HG03520 (cell line): ENCODE results near the gene SCNN1B.
"Not testable (repeated sequence)": the region's sequence is repeated elsewhere in the genome, so short reads cannot be mapped to it uniquely, and the experiment has no call there.

Experiments used
- ATAC-seq: cut with Tn5 transposase; IDR thresholded peaks from one replicate; pipeline ENCODE4 v1.9.1; 2021; ENCODE audit warnings: mild to moderate bottlenecking, moderate library complexity; ENCODE audit not compliant: unreplicated experiment

The SCNN1B gene, protein sequence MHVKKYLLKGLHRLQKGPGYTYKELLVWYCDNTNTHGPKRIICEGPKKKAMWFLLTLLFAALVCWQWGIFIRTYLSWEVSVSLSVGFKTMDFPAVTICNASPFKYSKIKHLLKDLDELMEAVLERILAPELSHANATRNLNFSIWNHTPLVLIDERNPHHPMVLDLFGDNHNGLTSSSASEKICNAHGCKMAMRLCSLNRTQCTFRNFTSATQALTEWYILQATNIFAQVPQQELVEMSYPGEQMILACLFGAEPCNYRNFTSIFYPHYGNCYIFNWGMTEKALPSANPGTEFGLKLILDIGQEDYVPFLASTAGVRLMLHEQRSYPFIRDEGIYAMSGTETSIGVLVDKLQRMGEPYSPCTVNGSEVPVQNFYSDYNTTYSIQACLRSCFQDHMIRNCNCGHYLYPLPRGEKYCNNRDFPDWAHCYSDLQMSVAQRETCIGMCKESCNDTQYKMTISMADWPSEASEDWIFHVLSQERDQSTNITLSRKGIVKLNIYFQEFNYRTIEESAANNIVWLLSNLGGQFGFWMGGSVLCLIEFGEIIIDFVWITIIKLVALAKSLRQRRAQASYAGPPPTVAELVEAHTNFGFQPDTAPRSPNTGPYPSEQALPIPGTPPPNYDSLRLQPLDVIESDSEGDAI

GRCh38 chr16:23302045-23302956, at the start of gene SCNN1B:
Gene SCNN1B, plus strand, starts transcription at chr16:23302302. Its CDS starts 46,298 bp downstream, at chr16:23348600.
- no peak for ATAC-seq

- ATAC-seq = no peak
These were observed 49.8 kb upstream of the SCNN1B start for GRCh38 chr16:23252310-23252709.

- not testable (repeated sequence) for ATAC-seq
These were observed 48.5 kb upstream of the SCNN1B start for GRCh38 chr16:23253650-23254049.

DNA sequence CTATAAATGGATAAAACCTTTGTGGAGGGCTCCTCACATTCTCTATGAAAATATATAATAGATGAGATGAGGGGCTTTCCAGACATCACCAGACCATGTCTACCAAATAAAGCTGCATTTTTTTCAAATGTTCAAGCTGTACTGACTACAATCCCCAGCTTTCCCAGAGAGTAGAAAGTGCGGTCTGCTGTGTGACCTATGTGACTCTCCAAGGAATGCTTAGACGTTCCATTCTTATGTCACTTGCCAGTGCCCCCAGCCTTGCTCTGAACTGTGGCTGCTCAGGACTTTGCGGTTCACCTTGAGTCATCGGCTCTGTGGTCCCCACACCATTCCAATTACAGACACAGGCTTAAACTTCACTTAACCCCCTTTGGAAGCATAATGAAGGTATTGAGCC, 47.8 kb upstream of the SCNN1B start:
- no peak for ATAC-seq

GRCh38 chr16:23255000-23255399, 47.1 kb upstream of the SCNN1B start:
- no peak for ATAC-seq

- ATAC-seq = no peak
These were observed 45.7 kb upstream of the SCNN1B start for GRCh38 chr16:23256440-23256839.

DNA sequence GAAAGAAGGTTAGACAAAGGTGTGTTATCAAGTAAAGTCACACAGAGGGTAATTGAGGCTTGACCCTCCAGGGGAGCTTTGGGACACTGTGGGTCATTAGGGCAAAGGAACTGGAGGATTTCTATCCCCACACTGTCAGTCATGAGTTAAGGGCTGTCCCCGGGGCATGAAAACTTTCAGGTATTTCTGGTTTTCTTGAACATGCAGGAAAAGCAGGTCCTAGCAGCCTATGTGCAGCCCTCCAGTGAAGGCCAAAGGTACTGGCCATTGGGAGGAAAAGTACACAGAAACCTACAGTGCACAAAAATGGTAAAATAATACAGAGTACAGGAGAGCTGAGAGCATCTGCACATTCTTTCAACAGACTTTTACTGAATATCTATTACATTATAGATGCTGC, 44.4 kb upstream of the SCNN1B start:
- no peak for ATAC-seq

DNA sequence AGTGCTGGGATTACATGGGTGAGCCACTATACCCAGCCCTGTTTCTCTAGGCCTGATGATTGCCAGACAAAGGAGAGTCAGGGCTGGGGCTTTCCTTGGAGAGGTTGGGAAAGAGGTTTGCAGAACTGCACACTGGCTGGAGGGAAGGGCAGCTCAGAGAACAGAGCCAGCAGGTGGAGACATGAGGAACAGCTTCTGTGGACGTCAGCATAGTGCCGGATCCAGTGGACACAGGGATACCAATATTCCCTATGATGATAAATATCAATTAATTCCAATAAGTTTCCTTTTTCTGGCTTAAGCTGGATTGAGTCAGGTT, 43.2 kb upstream of the SCNN1B start:
- no peak for ATAC-seq

DNA sequence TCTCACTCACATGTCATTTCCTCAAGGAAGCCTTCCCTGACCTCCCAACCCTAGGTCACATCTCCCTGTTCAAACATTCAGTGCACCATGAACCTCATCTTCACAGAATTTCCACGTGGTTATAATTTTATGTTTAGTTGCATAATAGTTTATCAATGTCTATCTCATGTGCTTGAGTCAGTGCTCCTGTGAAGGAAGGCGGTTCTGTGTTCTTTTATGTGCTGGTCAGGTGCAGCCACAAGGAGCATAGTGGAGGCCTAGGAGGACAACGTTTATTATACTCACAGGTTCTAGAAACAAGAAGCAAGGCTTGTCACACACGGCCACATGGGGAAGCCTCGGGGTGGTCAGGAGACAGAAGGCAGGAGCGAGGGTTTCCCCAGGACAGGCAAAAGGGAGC, 34.5 kb upstream of the SCNN1B start:
- no peak for ATAC-seq

DNA sequence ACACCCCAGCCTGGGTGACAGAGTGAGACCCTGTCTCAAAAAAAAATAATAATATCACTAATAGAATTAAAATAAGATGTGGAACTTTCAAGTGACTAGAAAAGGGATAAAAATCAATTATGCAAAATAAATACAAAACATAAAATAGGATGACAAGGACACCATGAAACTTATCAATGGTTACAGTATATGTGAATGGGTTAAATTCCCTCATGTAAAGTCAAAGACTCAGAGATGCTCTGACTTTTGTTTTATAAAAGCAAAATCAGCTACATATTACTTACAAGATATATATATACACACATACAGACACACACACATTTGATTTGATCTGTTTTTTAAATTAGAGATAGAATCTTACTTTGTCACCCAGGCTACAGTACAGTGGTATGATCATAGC, 33.5 kb upstream of the SCNN1B start:
- no peak for ATAC-seq

DNA sequence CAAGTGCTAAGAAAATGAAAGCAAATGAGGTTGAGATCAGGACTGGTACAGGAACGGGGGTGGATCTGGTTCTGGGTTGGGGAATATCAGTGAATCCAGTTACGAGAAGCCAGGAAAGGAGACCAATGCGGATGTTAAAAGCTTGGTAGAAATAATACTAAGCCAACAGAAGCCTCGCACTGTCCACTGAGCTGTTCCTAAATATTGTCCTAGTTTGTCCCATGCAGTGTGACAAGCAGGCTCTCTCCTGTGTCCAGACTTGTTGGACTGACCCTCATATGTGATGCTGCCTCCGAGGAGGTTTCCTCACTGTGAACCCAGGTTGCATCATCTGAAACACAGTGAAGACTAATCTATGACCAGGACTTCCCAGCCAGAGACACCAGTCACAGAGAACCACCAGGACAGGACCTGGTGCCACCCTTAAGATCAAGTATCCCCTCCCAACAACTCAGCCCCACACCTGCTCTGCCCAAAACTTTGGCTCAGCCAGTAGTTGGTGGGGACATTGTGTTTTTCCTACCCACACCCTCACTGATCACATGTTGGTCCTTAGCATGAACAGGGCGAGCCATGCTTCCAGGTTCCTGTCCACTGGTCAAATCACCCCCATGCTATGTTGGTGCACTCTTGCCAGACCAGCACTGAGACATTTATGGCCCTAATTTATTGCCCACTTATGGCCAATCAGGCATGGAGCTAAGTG, 32.7 kb upstream of the SCNN1B start:
- ATAC-seq = no peak

GRCh38 chr16:23270654-23271053, 31.4 kb upstream of the SCNN1B start:
- ATAC-seq = no peak

DNA sequence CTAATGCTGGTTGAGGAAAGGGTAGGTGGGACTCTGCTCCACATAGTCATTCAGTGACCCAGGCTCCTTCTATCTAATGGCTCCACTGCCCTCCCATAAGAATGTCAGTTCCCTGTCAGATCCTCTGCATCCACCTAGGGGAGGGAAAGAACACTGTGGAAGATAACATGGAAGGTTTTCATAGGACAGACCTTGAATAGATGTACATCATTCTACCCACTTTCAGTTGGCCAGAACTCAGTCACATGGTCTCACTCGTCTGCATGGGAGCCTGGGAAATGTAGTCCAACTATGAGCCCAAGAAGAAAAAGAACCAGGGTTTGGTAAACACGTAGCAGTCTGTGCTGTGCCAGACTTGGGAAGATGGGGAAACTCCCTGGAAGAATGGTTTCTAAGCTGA, 27.1 kb upstream of the SCNN1B start:
- no peak for ATAC-seq

DNA sequence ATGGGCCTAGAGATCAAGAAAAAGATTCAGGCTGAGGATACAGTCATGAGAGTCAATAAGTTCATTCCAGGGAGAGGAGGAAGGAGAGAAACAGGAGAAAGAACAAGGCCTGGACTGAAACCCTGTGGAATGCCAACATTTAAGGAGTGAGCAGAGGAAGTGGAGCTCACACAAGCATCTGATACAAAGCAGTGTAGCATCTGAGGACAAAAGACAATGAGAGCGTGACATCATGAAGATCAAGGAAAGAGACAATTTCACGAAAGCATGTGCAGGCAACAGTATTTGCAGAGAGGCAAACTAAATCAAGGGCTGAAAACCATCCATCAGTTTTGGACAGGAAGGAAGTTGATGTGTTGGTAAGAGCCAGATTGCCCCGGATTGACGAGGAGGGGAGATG, 25.3 kb upstream of the SCNN1B start:
- ATAC-seq = no peak

- no peak for ATAC-seq
These were observed 24.1 kb upstream of the SCNN1B start for GRCh38 chr16:23278031-23278430.

DNA sequence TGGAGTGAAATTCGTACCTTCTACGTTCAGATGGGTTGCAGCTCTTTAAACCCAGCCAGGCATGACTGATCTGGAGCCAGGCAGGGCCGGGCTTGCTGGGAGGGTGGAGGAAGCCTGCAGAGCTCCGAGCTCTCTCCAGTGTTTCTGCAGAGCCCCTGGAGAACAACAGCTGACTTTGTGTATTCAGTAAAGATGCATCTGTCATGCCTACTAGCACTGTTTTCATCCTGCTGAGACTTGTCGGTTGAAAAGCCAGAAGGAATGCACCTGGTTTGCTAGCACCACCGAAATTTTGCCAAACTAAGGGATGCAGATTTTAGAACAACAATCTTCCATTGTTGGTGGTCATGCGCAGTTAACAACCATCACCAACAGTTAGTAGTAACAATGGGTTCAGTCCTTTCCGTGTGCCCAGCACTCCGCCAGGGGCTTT, 22.4 kb upstream of the SCNN1B start:
- no peak for ATAC-seq

DNA sequence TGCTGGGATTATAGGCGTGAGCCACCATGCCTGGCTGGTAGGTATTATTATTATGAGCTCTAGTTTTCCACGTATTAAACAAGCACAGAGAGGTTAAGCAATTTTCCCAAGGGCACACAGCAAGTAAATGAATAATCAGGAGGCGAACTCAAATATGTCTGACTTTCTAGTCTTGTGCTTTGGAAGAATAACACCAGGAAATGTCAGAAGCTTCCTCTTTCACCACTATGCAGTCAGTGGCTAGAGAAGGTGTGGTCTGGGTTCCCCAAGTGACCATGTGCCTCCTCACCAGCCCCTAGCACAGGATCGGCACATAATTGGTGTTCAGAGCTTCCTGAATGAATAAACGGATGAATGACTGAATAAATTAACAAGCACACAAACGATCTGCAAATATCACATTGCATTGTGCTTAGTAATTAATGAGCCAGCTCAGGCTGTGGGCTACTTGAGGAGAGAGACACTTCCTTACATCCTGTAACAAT, 21.6 kb upstream of the SCNN1B start:
- ATAC-seq = no peak

DNA sequence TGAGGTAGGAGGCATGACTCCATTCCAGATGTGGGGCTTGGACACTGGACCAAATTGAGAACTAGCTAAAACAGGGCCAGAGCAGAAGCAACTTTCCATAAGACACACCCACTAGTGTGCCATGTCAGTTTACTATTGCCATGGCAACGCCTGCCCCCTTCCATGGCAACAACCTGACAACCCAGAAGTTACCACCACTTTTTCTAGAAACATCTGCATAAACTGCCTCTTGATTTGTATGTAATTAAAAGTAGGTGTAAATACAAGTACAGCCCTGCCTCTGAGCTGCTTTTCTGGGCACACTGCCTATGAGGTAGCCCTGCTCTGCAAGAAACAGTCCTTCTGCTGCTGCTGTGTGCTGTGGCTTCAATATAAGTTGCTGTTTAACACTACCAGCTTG, 19.5 kb upstream of the SCNN1B start:
- no peak for ATAC-seq

DNA sequence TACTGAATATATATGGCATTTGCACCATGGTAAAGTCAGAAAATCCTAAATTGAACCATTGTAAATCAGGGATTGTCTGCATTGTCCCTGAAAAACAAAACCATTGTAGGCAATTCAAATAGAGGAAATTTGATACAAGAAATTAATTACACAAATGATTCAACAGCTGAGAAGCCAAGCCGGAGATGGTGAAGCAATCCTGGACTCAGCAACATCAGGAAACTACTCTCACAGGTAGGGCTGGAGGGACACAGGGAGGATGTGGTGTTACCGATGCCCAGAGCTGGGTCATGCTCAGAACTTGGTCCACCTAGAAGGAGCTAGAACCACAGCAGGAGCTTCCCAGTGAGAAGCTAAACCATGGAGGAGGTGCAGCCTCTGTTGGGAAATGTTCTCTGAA, 18.5 kb upstream of the SCNN1B start:
- no peak for ATAC-seq

DNA sequence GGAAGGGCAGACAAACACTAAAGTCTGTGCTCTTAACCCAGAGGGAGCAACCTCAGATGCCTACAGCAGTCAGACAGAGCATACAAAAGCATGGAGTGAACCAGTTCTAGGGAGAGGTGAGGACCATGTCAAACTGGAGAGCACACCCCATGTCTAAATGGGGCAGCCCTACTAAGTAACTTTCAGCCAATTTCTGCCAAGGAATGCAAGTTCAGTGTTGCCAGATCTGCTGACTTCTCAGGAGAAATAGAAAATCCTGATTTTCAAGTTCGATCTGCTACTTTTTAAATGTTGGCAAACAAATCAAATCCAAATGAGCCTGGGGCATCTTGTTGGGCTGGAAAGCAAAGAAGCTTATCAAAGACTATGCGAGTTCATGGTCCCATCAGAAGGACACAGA, 17.5 kb upstream of the SCNN1B start:
- ATAC-seq = no peak

DNA sequence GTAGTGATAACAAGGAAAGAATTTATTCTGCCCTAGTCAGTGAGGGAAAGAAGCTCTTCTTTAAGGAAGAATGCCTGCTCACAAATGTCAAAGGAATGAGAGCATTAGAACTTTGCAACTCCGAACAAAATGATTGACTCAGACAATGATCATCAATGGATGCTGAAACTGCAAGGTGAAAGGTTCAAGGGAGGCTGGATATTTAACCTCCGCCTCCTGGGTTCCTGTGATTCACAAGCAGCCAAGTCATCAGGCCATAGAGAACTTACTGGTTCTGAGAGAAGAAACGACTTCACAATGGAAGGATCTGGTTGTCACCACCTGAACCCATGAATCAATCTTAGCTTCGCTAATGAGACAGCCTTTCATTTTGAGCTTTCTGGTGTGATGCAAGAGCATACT, 16.0 kb upstream of the SCNN1B start:
- no peak for ATAC-seq
